Amniotic stem cell (primary cell): ENCODE results near the gene NUP88.
"Not testable (repeated sequence)": the region's sequence is repeated elsewhere in the genome, so short reads cannot be mapped to it uniquely, and the experiment has no call there.

Experiments
- DNase-seq: peaks from one replicate; lab custom pipeline; 2025; lab: John Stamatoyannopoulos, UW

The NUP88 gene

DNA sequence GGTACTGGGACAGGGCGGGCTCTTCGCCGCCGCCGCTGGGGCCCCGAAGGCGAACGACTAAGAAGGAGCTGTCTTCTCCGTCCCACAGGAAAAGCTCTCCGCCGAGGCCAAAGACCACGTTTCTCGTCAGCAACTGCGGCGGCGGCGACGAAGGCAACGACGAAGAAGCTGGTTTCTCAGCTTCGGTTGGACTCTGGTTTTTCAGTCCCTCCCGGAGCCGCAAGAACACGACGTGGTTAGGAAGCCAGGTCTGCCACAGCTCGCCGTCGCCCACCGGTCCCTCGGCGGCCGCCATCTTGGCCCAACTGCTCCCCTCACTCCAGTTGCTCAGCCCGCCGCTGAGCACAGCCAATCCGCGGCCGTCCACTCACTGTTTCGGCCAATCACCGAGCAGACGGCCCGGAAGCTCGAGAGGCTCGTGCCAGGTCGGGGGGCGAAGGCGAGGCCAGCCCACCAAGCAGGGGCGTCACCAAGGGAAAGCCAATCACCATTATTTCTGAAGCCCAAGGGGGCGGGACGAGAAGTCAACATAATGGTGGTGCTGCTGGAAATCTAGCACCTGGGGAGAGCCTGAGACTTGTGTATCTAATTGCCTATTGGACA is at the start of gene NUP88:
Gene NUP88 (minus strand): TSS at position 307 of the 603 bp plus-strand sequence. CDS start 12 bp downstream, at position 295.
- DNase-seq, result peak; percentile 96

DNA sequence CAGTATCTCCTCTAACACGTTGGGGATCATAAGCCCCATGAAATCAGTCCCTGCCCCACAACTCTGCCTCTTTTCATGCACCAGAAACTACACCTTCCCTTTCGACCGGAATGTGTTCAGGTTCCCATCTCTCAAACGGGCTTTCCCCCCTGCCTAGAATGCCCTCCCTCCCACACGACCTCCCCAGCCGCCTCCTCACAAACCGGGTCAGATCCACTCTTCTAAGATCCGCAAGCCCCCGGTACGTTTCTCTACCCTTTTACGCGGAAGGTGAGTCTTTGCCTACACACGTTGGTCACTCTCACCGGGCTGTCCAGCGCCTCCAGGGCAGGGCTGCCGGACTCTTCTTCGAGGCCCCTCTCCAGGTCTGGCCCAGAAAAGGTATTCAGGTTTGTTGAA is 48.6 kb upstream of the NUP88 start:
- no peak for DNase-seq

DNA sequence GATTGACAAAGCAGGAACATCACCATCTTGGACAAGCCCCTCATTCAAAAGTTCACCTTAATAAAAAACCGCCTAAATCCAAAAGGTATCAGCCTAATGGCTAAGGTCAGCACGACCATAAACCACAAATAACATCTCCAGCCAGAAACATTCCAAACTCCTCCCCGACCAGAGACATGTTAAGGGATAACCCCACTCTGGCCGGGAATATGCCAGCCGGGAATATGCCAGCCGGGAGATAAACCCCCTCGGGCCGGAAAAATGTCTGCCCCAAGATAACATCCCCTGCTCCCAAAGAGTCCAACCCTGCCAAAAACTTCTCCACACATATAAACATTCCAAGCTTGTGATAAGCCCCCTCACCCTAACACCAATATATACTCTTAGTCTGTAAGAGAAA is 48.0 kb upstream of the NUP88 start:
- no peak for DNase-seq

DNA sequence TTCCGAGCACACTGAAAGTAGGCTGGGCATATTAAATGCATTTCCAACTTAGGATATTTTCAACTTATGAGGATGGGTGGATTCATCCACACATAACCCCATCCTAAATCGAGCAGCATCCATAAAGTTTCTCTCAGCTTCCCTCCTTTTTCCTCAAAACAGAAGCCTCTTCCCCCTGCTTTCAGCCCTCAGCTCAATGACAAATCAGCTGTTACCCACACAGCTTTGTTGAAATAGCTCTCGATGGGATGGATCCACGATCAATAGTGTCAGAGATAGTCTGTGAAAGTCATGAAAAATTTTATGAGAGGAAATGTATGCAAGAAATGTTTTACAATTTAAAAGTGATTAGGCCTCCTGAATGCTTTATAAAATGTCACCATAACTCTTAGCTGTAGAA is 46.8 kb upstream of the NUP88 start:
- no peak for DNase-seq

DNA sequence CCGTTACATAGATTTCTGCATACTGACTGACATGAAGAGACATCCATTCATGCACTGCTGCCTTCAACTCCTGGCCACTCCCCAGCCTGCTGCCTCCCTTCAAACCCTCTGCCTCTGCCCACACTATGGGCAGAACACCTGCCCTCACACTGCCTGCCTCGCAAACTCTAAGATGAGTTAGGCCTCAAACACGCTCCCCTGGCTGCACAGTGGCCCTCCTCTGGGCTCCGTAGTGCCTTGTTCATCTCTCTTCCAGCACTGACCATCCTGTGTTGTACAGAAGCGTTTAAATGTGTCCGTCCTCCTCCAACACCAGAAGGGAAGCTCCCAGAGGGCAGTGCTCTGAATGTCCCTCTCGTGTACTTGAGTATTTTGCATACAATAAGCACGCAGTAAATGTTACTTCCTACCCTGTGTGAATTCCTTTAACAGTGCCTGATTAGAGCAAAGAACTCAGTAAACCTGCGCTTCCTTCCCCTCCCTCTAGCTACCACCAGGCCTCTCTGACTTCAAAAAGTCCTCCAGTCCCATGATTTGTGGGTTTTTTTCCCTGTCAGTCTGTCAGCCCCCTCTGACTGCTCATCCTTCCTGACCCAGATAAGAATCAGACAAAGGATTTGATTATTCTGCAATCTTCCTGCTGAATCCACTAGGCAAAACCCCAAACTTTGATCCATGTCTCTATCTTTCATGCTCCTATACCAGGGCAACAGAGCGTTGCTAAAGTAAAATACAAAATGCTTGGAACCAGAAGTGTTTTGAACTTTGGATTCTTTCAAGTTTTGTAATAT is 45.5 kb upstream of the NUP88 start:
- DNase-seq, result no peak

DNA sequence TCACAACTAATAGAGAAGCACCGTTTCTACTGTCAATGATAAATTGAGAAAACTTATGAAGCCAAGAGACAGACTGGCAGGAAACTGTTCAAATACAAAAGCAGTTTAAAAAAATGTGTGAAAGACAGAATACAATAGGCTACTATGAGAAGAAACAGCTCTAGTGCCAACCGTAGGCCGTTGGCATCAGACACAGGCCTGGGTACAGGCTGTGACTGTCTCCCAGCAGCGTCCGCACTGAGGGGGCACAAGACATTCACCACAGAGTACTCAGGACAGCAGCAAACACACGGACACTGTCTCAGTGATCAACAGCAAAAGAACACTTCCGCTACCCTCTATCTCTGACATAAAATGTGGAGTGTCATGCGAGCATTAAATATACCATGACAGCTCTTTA is 27.3 kb upstream of the NUP88 start:
- DNase-seq, result no peak

DNA sequence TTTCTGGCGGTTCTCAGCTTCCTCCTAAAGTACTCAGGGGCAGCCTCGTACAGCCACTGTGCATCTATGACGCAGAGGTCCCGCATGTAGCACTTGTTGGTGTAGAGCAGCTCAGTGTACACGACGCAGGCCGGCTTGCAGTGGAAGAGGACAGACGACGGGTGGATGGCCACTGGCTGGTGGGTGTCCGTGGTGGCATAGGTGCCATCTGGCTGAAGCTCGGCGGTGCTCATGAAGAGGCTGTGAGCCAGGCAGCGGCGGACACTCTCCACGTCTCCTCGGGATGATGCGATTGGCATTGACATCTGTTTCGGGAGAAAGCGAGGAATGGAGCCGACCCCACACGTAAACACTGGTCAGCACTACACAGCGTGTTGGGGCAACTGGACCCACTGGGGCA is 24.7 kb upstream of the NUP88 start:
- no peak for DNase-seq

DNA sequence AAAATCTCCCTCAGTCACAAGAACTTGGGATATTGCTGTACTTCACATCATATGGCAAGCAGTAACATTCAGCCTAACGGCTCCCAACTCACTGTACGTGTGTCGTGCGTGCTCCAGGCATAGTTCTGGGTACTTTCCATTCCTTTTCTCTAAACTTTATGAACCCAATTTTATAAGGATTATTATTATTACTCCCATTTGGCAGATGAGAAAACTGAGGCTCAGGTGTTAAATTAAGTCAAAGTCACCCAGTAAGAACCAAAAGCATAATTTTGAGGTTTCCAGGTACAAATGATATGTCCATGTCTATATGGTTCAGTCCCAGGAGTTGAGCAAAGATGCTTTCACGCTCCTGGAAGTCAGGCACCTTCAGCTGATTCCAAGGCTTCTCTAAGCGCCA is 24.3 kb upstream of the NUP88 start:
- DNase-seq, result no peak

DNA sequence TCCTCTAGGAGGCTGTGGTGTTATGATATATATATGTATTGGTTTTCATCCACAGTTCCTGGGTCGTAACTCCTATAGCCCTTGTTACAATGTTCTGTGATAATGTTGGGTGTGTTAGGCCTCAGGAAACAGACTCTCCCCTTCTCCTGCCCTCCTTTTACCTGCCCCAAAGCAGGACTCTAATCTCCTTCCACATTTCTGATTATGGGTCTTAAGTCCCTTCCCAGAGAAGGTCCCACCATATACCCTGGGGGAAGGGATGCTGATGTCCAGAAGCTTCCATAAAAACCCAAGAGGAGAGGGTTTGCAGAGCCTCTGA is 19.9 kb upstream of the NUP88 start:
- DNase-seq, result no peak

DNA sequence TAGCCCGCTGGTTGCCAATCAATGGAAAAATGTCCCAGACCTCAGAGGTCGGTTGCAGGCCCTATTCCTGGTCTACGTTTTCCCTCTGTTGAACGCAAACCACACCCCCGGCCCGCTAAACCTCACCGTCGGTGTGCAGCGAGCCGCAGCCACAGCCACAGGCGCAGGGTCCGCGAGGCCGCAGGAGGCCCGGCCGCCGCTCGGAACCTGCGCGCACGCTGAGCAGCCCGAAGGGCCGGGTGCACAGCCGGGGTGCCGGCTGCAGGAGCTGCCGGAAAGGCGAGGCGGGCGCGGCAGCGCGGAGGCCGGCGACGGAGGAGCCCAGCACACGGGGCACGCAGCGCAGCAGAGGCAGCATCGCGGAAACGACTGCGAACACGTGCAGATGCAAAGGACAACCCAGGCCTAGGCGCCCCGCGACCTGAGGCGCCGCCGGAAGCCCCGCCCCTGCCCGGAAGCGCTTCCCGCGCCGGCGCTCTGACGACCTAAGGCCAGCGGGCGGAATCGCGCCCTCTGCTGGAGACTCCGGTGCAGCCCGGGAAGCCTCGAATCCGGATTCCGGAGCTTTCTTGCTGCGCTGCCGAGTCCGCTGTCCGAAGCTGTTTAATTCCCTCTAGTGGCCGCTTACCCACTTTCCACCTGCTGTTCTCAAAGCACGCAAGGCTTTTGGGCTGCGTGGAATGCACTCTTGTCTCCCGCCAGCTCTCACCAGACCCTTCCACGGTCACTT is 19.4 kb upstream of the NUP88 start, which contains the start of gene C1QBP:
Gene C1QBP (minus strand): TSS at position 440 of the 730 bp plus-strand sequence. CDS start 82 bp downstream, at position 358.
- peak; percentile 72 for DNase-seq

DNA sequence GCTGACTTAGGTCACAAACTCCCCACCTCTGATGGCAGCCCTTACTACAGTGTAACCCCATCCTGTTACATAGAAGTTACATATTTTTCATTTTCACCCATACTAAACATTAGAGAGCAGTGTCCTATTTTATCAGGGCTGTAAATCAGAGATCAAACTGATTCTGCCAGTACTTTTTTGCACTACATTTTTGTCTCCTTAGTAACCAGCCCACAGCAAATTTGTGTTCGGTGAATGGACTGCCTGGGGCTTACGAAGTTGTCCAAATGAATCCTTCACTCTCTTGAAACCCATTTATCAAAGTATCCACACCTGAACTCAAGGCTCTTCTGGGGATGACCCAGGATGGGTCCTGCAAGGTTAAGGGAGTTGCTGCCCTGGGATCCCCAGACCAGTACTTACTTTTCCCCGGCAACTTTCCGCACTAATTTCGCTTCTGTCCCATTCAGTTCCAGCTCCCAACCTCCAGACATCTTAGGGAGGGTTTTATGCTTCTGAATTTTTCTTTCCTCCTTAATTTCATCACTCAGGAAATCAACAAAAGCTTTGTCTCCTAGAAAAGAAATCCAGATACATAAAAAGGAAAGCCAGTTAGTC is 18.4 kb upstream of the NUP88 start:
- DNase-seq, result no peak

DNA sequence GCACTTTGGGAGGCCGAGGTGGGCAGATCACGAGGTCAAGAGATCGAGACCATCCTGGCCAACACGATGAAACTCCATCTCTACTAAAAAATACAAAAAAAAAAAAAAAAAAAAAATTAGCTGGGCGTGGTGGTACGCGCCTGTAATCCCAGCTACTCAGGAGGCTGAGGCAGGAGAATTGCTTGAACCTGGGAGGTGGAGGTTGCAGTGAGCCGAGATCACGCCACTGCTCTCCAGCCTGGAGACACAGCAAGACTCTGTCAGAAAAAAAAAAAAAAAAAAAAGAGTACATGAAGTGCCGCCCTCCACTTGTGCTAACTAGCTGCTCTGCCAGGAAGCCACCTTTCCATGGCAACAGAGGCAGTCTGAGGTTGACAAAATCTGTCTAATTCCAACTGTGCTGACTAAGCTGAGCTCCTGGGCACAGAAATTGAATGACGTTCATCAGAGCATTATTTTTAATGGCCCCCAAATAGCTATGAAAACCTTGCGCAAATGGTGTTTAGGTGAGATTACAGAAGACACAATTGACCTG is 16.4 kb upstream of the NUP88 start:
- DNase-seq, result not testable (repeated sequence)

DNA sequence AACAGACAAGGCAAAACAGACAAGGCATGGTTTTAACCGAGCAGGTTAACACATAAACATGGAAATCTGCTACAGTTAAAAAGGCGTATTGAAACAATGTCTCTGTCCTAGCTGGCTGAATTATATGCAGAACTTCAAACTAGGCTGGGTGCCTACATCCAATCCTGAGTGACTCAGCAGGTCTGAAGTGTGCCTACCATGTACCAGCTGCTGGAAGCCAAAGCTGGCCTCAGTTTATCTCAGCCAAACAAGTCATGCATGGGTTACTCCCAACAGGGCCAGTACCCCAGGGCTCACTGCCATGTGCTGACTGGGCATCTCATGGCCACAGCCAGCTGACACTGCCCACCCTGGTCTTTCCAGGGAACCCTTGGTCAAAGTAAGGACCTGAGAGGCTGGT is 15.5 kb upstream of the NUP88 start:
- DNase-seq, result no peak

DNA sequence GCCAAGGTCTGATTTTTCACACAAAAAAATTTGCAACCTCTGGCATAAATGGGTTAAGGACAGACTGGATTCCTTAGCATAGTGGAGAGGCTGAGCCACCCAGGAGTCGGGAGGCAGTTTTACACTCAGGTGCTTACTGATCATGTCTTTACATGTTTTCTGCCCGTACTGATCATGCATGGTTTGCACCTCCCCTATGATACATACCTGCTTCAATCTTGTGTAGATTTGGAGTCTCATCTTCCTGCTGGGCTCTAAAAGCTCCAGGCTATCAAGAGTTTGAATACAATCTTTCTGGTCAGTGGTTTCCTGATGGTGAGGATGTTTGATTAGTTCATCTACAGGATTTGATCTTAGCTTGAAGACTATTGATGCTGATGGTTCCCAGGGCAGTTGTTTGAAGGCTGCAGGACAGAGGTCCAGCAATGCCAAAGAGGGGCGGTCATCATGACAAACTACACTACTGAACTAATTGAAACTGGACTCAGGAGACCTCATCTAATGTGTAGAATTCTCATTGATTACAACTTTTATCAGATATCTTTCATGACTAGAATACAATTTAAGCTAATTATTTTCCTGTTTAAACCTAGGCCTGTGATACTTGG is 12.6 kb upstream of the NUP88 start:
- DNase-seq, result no peak

DNA sequence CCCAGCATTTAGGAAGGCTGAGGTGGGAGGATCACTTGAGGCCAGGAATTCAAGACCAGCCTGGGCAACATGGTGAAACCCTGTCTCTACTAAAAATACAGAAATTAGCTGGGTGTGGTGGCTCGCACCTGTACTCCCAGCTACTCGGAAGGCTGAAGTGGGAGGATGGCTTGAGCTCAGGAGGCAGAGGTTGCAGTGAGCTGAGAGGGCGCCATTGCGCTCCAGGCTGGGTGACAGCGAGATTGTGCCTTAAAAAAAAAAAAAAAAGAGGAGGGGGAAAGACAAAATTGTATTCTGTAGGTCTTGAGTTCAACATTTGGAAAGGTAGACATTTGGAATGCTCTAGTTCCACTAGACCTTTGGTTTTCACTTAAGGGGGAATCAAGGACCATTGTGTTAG is 11.8 kb upstream of the NUP88 start:
- DNase-seq, result not testable (repeated sequence)

DNA sequence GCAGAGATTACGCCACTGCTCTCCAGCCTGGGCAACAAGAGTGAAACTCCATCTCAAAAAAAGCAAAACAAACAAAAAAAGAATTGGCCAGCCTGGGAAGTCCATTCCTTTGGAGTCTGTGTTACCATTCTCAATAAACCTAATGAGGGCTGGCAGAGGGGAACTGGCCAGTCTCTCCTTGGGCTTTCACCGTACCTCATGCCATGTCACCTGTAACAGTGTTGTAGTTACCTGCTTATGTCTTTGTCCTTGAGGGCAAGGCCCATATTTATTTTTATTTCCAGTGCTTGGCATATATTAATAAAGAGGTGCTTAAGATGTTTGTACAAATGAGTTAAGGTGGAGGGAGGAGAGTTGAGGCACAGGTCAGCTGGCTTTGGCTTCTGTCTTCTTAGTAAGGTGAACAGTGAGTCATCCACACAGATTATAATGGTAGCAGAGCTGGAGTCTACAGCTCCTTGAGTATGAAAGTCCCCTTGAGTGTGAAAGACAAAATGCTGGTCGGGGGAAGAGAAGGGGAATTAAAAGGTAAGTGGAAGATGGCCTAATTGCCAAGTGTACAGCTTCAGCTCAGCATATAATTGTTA is 11.0 kb upstream of the NUP88 start:
- no peak for DNase-seq

DNA sequence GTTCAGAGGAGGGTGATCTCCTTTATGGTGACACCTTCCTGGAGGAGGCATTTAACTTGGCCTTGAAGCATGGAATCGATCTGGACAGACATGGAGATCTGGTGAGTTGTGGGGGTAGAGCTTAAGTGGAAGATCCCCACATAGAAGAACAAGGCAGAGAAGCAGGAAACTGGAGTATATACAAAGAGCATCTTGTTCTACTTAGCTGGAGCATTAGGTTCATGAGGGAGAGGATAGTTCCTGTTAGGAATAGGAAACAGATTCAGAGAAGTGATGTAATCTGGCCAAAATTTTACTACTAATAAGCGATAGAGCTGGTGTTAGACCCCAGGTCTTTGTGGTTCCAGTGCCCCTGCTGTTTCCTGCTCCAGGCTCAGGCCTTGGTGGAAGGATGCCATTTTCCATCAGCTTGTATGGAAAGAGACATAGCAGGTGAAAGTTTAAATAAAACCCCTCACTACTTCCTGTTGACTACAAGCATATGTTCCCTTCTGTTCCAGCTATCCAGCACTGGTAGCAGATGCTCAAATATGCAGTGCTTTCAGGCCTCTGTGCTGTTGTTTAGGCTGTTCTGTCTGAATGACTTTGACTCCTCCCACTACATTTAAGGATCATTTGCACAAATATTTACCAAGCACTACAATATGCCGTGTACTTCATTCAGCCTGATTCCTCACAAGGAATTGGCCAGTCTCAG is 9.9 kb upstream of the NUP88 start:
- DNase-seq, result no peak

DNA sequence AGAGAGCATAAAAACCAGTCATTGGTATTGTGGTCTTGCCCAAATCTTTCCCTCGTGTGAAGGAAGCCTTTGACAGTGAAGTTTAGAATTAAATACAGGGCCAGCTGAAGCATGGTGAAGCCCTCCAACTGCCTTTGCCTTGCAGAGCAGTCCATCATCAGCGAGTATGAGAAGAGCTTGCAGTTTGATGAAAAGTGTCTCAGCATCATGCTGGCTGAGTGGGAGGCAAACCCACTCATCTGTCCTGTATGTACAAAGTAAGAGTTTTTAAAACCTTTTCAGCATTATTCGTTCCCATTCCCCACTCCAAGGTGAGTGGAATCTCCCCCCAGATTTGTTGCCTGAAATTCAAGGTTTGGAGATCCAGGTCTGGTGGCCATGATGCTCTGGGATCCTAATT is 6.4 kb upstream of the NUP88 start:
- no peak for DNase-seq

DNA sequence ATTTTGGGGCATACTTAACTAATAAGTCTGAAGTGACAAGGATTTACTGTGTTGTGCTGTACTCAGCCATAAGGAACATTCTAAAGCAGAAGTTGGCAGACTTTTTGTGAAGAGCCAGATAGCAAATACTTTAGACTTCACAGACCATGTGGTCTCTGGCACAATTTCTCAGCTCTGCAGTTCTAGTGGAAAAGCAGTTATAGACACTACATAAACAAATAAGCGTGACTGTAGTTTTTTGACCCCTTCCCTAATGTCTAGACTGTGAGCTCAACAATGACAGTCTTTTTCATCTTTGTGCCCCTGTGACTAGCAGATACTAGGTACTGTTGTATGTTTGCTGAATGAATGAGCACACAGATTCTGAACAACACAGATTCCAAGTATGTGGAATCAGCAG is 5.4 kb upstream of the NUP88 start:
- DNase-seq, result no peak

DNA sequence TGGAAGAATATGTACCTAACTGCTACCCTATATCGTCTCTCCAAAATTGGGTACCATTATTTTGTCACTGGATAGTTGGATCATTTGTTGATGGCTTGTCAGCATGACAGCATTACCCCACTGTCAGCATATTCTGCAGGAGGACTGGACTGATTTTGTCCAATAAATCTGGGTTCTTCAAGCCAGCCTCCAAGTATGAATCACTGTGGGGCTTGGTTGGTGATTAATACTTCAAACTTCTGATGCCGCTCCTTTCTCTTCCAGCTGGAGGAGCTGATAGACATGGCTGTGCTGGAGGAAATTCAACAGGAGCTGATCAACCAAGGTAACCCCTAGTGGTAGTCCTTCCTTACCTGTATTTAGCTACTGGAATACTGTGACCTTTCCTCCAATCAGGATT is 3.0 kb upstream of the NUP88 start:
- peak; percentile 54 for DNase-seq
